Osteoblast (primary cell): Measurements from ENCODE around the gene GNPTAB. TPM values are rescaled to one million over a fixed set of nuclear protein-coding genes. Genes with fewer than 3 reads are reported as not detected.

Experiments used
- DNase-seq: peaks from one replicate; pipeline ENCODE4 v3.0.0; 2011; ENCODE audit warnings: low spot score, mixed read lengths; ENCODE audit not compliant: insufficient read length; ENCODE audit errors: missing footprints
- H2AFZ ChIP-seq: 2 replicates; pipeline ENCODE4 v1.6.0; 2011; ENCODE audit warnings: mild to moderate bottlenecking, low read length
- H3K27ac ChIP-seq: 2 replicates; pipeline ENCODE4 v1.5.1; 2011; ENCODE audit warnings: mild to moderate bottlenecking, low read depth, low read length, moderate library complexity
- H3K27me3 ChIP-seq: 2 replicates; pipeline ENCODE4 v1.6.0; 2012; ENCODE audit warnings: mild to moderate bottlenecking, control low read depth, inconsistent platforms, low read length, moderate library complexity; ENCODE audit not compliant: insufficient read depth
- H3K36me3 ChIP-seq: 2 replicates; pipeline ENCODE4 v1.5.1; 2011; ENCODE audit warnings: mild to moderate bottlenecking, low read length, control low read depth, moderate library complexity; ENCODE audit not compliant: insufficient read depth
- H3K4me1 ChIP-seq: 2 replicates; pipeline ENCODE4 v1.5.1; 2011; ENCODE audit warnings: mild to moderate bottlenecking, low read length, control low read depth, moderate library complexity; ENCODE audit not compliant: insufficient read depth
- H3K4me2 ChIP-seq: 2 replicates; pipeline ENCODE4 v1.6.0; 2011; ENCODE audit warnings: mild to moderate bottlenecking, low read length; ENCODE audit not compliant: insufficient read depth
- H3K4me3 ChIP-seq: fragments of 200-600 bp; sonication (generic); 3 replicates; pipeline ENCODE4 v1.5.1; 2012; ENCODE audit warnings: mild to moderate bottlenecking, low read length, inconsistent platforms; ENCODE audit not compliant: insufficient read depth
- H3K79me2 ChIP-seq: 2 replicates; pipeline ENCODE4 v1.6.0; 2012; ENCODE audit warnings: mild to moderate bottlenecking, low read length, control low read depth, inconsistent platforms; ENCODE audit not compliant: insufficient read depth
- H3K9me3 ChIP-seq: 2 replicates; pipeline ENCODE4 v1.5.1; 2011; ENCODE audit warnings: low read depth, low read length, control low read depth
- H4K20me1 ChIP-seq: 2 replicates; pipeline ENCODE4 v1.6.0; 2012; ENCODE audit warnings: mild to moderate bottlenecking, low read length, control low read depth; ENCODE audit not compliant: insufficient read depth
- total RNA-seq: library from RNA; depleted of rRNA; stranded (reverse); fragments of >200 nt; gene quantifications from 2 replicates; pipeline ENCODE4 v1.2.3, GENCODE V29; 2012
- TF ChIP-seq, protein P1 (sequence below): IDR thresholded peaks from 2 replicates; pipeline ENCODE4 v1.5.1; 2011; ENCODE audit warnings: mild to moderate bottlenecking, low read depth, low read length, moderate library complexity; ENCODE audit errors: extremely low read depth

The GNPTAB gene
- total RNA-seq, 1 donor = 93.0 TPM

DNA sequence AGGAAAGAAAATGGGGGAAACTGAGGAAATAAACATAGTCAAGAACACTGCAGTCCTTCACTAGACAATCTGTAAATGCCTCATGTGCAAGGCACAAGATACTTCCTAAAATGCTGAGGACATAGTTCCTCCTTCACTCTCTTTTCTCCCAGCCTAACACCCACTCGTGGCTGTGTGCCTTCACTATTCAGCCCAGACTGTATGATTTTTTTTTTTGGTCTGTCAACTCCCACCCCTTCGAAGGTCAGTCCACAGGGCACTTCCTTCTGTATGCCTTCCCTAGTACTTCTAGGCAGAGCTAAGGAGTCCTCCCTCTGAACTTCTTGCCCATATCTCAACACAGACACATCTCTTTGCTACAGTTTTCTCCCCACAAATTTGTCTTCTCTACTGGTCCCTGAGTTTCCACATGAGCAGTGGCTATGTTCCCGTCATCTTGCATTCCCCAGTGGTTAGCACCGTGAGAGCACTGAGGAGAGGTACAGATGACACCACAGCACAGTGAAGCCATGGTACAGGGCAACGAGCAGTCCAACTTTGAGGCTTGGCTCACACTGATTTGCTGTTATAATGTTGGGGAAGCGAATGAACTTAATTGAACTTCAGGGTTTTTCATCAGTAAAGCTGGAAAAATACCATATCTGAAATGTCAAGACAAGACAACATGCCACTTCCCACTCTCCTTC is 67.4 kb downstream of the GNPTAB start:
- Histone ChIP-seq H3K27ac (no peak overlapping the region), H3K79me2 (no peaks in the 10 kb centered on the region), H2AFZ (no peak overlapping the region), H3K4me3 (no peak overlapping the region), H3K36me3 (peaks cover 18% of the 10 kb centered on the region), H3K9me3 (no peaks in the 10 kb centered on the region), H3K27me3 (no peaks in the 10 kb centered on the region), H4K20me1 (no peaks in the 10 kb centered on the region), H3K4me1 (no peaks in the 10 kb centered on the region), H3K4me2 (no peak overlapping the region)
- no peak for DNase-seq
- TF ChIP-seq, protein P1, sequence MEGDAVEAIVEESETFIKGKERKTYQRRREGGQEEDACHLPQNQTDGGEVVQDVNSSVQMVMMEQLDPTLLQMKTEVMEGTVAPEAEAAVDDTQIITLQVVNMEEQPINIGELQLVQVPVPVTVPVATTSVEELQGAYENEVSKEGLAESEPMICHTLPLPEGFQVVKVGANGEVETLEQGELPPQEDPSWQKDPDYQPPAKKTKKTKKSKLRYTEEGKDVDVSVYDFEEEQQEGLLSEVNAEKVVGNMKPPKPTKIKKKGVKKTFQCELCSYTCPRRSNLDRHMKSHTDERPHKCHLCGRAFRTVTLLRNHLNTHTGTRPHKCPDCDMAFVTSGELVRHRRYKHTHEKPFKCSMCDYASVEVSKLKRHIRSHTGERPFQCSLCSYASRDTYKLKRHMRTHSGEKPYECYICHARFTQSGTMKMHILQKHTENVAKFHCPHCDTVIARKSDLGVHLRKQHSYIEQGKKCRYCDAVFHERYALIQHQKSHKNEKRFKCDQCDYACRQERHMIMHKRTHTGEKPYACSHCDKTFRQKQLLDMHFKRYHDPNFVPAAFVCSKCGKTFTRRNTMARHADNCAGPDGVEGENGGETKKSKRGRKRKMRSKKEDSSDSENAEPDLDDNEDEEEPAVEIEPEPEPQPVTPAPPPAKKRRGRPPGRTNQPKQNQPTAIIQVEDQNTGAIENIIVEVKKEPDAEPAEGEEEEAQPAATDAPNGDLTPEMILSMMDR = no peak

DNA sequence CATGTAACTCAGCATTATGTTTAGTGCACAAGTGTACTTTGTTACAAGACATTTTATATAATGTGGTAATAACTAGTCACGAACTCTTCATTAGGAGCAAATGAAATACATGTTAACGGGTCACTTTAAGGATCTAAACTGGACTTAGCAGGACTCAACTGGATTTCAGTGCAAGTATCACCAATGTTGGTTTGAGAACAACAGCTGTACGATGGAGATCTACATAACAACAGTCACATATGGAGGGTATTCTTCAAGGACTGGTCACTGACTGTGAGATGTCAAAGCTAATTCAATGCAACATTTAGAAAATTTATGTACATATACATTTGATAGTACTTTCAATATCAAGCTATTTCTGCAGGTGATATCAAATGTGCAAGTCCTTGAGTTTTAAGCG is 69.0 kb downstream of the GNPTAB start:
- H3K4me3 ChIP-seq = no peak overlapping the region
- no peak overlapping the region for H3K4me2 ChIP-seq
- TF ChIP-seq, protein P1 = no peak
- H3K9me3 ChIP-seq = no peaks in the 10 kb centered on the region
- no peak overlapping the region for H3K27ac ChIP-seq
- H2AFZ ChIP-seq = no peak overlapping the region
- H4K20me1 ChIP-seq = no peaks in the 10 kb centered on the region
- H3K4me1 ChIP-seq = no peaks in the 10 kb centered on the region
- no peaks in the 10 kb centered on the region for H3K79me2 ChIP-seq
- DNase-seq = no peak
- H3K27me3 ChIP-seq = no peaks in the 10 kb centered on the region
- peaks cover 18% of the 10 kb centered on the region for H3K36me3 ChIP-seq

DNA sequence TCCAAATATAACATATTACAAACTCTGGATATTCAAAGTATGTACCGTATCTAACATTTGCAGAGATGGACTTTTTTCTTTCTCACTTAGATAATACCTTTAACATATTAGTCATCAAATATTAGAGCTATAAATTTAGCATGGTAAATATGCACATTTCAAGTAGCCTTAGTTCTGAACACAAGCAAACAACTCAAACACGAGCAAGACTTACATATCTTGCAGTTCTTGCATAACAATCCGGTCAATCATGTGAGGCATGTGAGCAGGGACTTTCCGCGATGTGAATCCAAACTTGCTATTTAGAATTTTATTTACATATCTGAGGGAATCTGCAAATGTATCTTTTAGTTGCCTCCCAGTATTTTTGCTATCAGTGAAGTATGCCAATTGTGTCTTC is 69.4 kb downstream of the GNPTAB start:
- no peaks in the 10 kb centered on the region for H3K79me2 ChIP-seq
- no peak overlapping the region for H3K4me3 ChIP-seq
- no peak overlapping the region for H2AFZ ChIP-seq
- no peaks in the 10 kb centered on the region for H3K4me1 ChIP-seq
- no peak for DNase-seq
- TF ChIP-seq, protein P1 = no peak
- no peaks in the 10 kb centered on the region for H3K9me3 ChIP-seq
- H4K20me1 ChIP-seq = no peaks in the 10 kb centered on the region
- no peaks in the 10 kb centered on the region for H3K27me3 ChIP-seq
- H3K27ac ChIP-seq = no peak overlapping the region
- H3K4me2 ChIP-seq = no peak overlapping the region
- peaks cover 18% of the 10 kb centered on the region for H3K36me3 ChIP-seq

DNA sequence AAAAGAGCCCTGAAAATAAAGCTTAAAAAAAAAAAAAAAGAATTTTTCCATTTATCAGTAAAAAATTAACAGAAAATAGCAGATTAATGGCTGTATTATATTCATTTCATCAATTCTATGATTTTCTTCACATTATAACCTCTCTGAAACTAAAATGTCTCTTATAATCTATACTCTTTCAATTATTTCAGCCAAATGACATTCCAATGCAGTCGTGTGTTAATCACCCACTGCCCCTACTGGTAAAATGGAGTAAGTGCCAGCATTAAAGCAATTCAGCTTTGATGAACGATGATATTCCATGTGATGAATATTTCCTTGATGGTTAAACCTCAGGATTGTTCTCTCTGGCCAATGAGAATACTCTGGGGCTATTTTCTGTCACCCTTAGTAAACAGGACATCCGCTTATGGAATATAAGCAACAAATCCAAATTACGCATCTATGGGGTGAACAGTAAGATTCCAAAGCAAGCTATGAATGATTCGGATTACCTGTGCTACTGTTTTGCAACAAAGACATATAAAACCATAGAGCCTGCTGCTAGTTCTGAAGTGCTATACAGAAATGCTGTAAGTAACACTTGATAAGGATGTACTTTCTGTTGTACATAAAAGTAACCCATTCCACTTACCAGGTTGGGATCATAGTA is 71.2 kb downstream of the GNPTAB start:
- H4K20me1 ChIP-seq = no peaks in the 10 kb centered on the region
- H3K9me3 ChIP-seq = no peaks in the 10 kb centered on the region
- no peak overlapping the region for H3K4me2 ChIP-seq
- TF ChIP-seq, protein P1 = peak; percentile 77
- H3K27ac ChIP-seq = no peak overlapping the region
- H3K27me3 ChIP-seq = no peaks in the 10 kb centered on the region
- H3K4me1 ChIP-seq = no peaks in the 10 kb centered on the region
- DNase-seq = no peak
- H3K79me2 ChIP-seq = no peaks in the 10 kb centered on the region
- H2AFZ ChIP-seq = no peak overlapping the region
- no peak overlapping the region for H3K4me3 ChIP-seq
- H3K36me3 ChIP-seq = peaks cover 13% of the 10 kb centered on the region
